Measurements from ENCODE around the gene NINJ1.

- TF ChIP-seq CTCF (IDR thresholded peaks at IDR 0.05) (no peak), EZH2 (IDR thresholded peaks at IDR 0.05; ENCODE audit: borderline replicate concordance, insufficient read depth, low read depth, low read length, poor library complexity, severe bottlenecking) (no peak)
These were observed 3.3 kb upstream of the NINJ1 start for GRCh38 chr9:93137362-93137761.
